Neural progenitor cell (in vitro differentiated cells): ENCODE results near the gene FAM209A. TPM values are rescaled to one million over a fixed set of nuclear protein-coding genes. Genes with fewer than 3 reads are reported as not detected.
"Not testable (repeated sequence)": the region's sequence is repeated elsewhere in the genome, so short reads cannot be mapped to it uniquely, and the experiment has no call there.

Experiments
- DNase-seq: peaks from one replicate; pipeline ENCODE4 v3.0.0-alpha.2; 2016; ENCODE audit warnings: low spot score
- H2AFZ ChIP-seq: fragments of 200-600 bp; sonication (generic); replicated peaks from 2 replicates; pipeline ENCODE4 v1.6.1; 2016; ENCODE audit warnings: antibody characterized with exemption
- H3F3A ChIP-seq: fragments of 200-600 bp; sonication (generic); 2 replicates; pipeline ENCODE4 v1.6.1; 2016; ENCODE audit warnings: antibody characterized with exemption, low read depth
- H3K27ac ChIP-seq: fragments of 200-600 bp; sonication (generic); 2 replicates; pipeline ENCODE4 v1.5.1; 2016; ENCODE audit warnings: mild to moderate bottlenecking
- H3K27me3 ChIP-seq: fragments of 200-600 bp; sonication (generic); 2 replicates; pipeline ENCODE4 v1.6.1; 2016; ENCODE audit warnings: mild to moderate bottlenecking, moderate library complexity
- H3K36me3 ChIP-seq: fragments of 200-600 bp; sonication (generic); 2 replicates; pipeline ENCODE4 v1.5.1; 2016
- H3K4me1 ChIP-seq: fragments of 200-600 bp; sonication (generic); 2 replicates; pipeline ENCODE4 v1.6.1; 2016; ENCODE audit warnings: mixed run types
- H3K4me2 ChIP-seq: fragments of 200-600 bp; sonication (generic); 2 replicates; pipeline ENCODE4 v1.6.1; 2016
- H3K4me3 ChIP-seq: fragments of 200-600 bp; sonication (generic); 2 replicates; pipeline ENCODE4 v1.5.1; 2016
- H3K79me2 ChIP-seq: fragments of 200-600 bp; sonication (generic); 2 replicates; pipeline ENCODE4 v1.6.1; 2016; ENCODE audit warnings: low read depth
- H3K9ac ChIP-seq: fragments of 200-600 bp; sonication (generic); 2 replicates; pipeline ENCODE4 v1.6.1; 2016
- H3K9me3 ChIP-seq: fragments of 200-600 bp; sonication (generic); 2 replicates; pipeline ENCODE4 v1.5.1; 2016; ENCODE audit warnings: low read depth
- H4K20me1 ChIP-seq: fragments of 200-600 bp; sonication (generic); 2 replicates; pipeline ENCODE4 v1.6.1; 2016; ENCODE audit warnings: low read depth
- H3K27ac Mint-ChIP-seq: 3 replicates; pipeline ENCODE4 v1.8.0; 2021; ENCODE audit warnings: mixed read lengths
- H3K27me3 Mint-ChIP-seq: 2 replicates; pipeline ENCODE4 v1.8.0; 2022; ENCODE audit warnings: low read depth, mild to moderate bottlenecking, inconsistent platforms, moderate library complexity, mixed read lengths; ENCODE audit not compliant: insufficient read depth
- H3K36me3 Mint-ChIP-seq: 3 replicates; pipeline ENCODE4 v1.8.0; 2021; ENCODE audit warnings: mixed read lengths
- H3K4me1 Mint-ChIP-seq: 3 replicates; pipeline ENCODE4 v1.8.0; 2021; ENCODE audit warnings: mixed read lengths
- H3K4me3 Mint-ChIP-seq: 3 replicates; pipeline ENCODE4 v1.8.0; 2021; ENCODE audit warnings: mild to moderate bottlenecking, moderate library complexity, mixed read lengths
- H3K9me3 Mint-ChIP-seq: 3 replicates; pipeline ENCODE4 v1.8.0; 2020; ENCODE audit warnings: mixed read lengths
- EZH2 ChIP-seq: fragments of 200-600 bp; sonication (generic); IDR thresholded peaks from 2 replicates; pipeline ENCODE4 v1.6.1; 2017; ENCODE audit warnings: antibody characterized with exemption, mild to moderate bottlenecking, moderate library complexity
- EZH2phosphoT487 ChIP-seq: fragments of 200-600 bp; sonication (generic); IDR thresholded peaks from 2 replicates; pipeline ENCODE4 v1.6.1; 2017; ENCODE audit warnings: antibody characterized with exemption
- total RNA-seq: library from RNA; depleted of rRNA; stranded (reverse); fragments of >200 nt; gene quantifications from 2 replicates; pipeline ENCODE4 v1.2.3, GENCODE V29; 2015; ENCODE audit warnings: low replicate concordance
- TF ChIP-seq, protein P1 (sequence below): fragments of 200-600 bp; sonication (generic); IDR thresholded peaks from 2 replicates; pipeline ENCODE4 v1.5.1; 2017; ENCODE audit warnings: antibody characterized with exemption, mild to moderate bottlenecking

FAM209A gene, protein sequence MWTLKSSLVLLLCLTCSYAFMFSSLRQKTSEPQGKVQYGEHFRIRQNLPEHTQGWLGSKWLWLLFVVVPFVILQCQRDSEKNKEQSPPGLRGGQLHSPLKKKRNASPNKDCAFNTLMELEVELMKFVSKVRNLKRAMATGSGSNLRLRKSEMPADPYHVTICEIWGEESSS
- 0.43 TPM in 1 of 2 replicates, not detected in the other for total RNA-seq

GRCh38 chr20:56524444-56524843, at the start of gene FAM209A:
Gene FAM209A (plus strand): TSS chr20:56524744. CDS start chr20:56524809, 65 bp downstream.
- H3K27ac Mint-ChIP-seq, H3K9ac ChIP-seq, H3K79me2 ChIP-seq, H3K27me3 Mint-ChIP-seq, H3K4me3 Mint-ChIP-seq, H3K36me3 ChIP-seq, H3K27ac ChIP-seq, H3K4me2 ChIP-seq, DNase-seq, H3K4me1 ChIP-seq, H4K20me1 ChIP-seq, H3K4me1 Mint-ChIP-seq, H3K27me3 ChIP-seq, H3K4me3 ChIP-seq, H2AFZ ChIP-seq, H3K9me3 ChIP-seq, H3F3A ChIP-seq: not testable (repeated sequence)
- Mint-ChIP-seq H3K9me3 (peaks cover 16% of the 10 kb centered on the region), H3K36me3 (peaks cover 13% of the 10 kb centered on the region)

- Histone ChIP-seq H3K9me3 (no peaks in the 10 kb centered on the region), H3K36me3 (no peaks in the 10 kb centered on the region), H3K4me1 (no peaks in the 10 kb centered on the region), H3F3A (no peaks in the 10 kb centered on the region), H3K79me2 (no peaks in the 10 kb centered on the region), H3K4me2 (no peak overlapping the region), H3K4me3 (no peak overlapping the region), H3K27me3 (no peaks in the 10 kb centered on the region), H3K27ac (no peak overlapping the region), H3K9ac (no peak overlapping the region), H4K20me1 (no peaks in the 10 kb centered on the region), H2AFZ (no peak overlapping the region)
- Mint-ChIP-seq H3K36me3 (peaks cover 2% of the 10 kb centered on the region), H3K27me3 (no peaks in the 10 kb centered on the region), H3K4me1 (no peaks in the 10 kb centered on the region), H3K27ac (no peak overlapping the region), H3K9me3 (no peaks in the 10 kb centered on the region), H3K4me3 (no peak overlapping the region)
- TF ChIP-seq EZH2phosphoT487: no peak
- no peak for DNase-seq
These were observed 40.6 kb upstream of the FAM209A start for GRCh38 chr20:56483970-56484369.

DNA sequence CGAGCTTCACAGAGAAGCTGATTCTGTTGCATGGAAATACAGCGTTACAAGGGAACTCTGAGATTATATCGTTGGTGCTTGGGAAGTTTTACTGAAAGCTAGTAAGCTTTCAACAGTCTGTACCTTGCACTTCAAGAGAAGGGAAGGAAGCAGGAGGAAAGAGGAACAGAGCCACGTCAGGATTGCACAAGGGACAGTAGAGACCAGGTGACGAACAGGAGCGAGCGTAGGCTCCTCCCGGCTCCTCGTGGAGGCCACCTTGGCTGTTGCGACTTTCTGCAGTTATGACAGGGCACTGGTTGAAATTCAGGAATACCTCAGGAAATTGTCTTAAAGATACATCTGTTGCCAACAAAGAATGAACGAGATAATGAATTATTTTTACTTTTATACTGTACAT, 37.3 kb upstream of the FAM209A start:
- Histone ChIP-seq H3K27me3 (no peaks in the 10 kb centered on the region), H3K36me3 (no peaks in the 10 kb centered on the region), H3K4me2 (no peak overlapping the region), H3K27ac (no peak overlapping the region), H3K79me2 (no peaks in the 10 kb centered on the region), H3F3A (no peaks in the 10 kb centered on the region), H4K20me1 (peaks cover 14% of the 10 kb centered on the region), H3K4me3 (no peak overlapping the region), H3K9ac (no peak overlapping the region), H2AFZ (no peak overlapping the region), H3K9me3 (no peaks in the 10 kb centered on the region), H3K4me1 (no peaks in the 10 kb centered on the region)
- H3K9me3 Mint-ChIP-seq: no peaks in the 10 kb centered on the region
- no peak overlapping the region for H3K4me3 Mint-ChIP-seq
- peaks cover 10% of the 10 kb centered on the region for H3K36me3 Mint-ChIP-seq
- H3K27ac Mint-ChIP-seq: no peak overlapping the region
- no peaks in the 10 kb centered on the region for H3K4me1 Mint-ChIP-seq
- TF ChIP-seq, protein P1, sequence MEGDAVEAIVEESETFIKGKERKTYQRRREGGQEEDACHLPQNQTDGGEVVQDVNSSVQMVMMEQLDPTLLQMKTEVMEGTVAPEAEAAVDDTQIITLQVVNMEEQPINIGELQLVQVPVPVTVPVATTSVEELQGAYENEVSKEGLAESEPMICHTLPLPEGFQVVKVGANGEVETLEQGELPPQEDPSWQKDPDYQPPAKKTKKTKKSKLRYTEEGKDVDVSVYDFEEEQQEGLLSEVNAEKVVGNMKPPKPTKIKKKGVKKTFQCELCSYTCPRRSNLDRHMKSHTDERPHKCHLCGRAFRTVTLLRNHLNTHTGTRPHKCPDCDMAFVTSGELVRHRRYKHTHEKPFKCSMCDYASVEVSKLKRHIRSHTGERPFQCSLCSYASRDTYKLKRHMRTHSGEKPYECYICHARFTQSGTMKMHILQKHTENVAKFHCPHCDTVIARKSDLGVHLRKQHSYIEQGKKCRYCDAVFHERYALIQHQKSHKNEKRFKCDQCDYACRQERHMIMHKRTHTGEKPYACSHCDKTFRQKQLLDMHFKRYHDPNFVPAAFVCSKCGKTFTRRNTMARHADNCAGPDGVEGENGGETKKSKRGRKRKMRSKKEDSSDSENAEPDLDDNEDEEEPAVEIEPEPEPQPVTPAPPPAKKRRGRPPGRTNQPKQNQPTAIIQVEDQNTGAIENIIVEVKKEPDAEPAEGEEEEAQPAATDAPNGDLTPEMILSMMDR: no peak
- TF ChIP-seq EZH2: no peak
- TF ChIP-seq EZH2phosphoT487: no peak
- H3K27me3 Mint-ChIP-seq: no peaks in the 10 kb centered on the region
- no peak for DNase-seq

DNA sequence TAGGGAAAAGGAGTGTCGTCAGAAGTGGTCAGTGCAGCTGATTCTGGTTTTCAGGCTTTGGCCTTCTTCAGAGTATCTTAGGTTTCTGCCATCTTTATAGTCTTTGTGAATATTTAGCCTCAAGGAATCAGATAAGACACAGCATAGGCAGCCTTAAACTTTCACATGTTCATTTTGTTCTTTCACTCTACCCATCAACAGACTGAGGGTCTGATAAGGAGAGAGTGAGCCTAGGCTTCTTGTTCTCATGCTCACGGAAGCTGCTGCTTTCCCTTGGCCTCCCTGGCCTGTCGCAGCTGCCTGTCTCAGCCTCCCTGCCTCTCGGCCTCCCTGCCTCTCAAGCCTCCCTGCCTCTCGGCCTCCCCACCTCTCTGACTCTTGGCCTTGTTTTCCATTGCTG, 36.0 kb upstream of the FAM209A start:
- H3K9me3 Mint-ChIP-seq: no peaks in the 10 kb centered on the region

More for the DNA sequence above, 36.0 kb upstream of the FAM209A start:
- Histone ChIP-seq H3K27me3 (no peaks in the 10 kb centered on the region), H3K36me3 (no peaks in the 10 kb centered on the region), H3K4me3 (no peak overlapping the region), H3K79me2 (no peaks in the 10 kb centered on the region), H3F3A (no peaks in the 10 kb centered on the region), H2AFZ (no peak overlapping the region), H3K4me2 (no peak overlapping the region), H4K20me1 (peaks cover 14% of the 10 kb centered on the region), H3K27ac (no peak overlapping the region), H3K9ac (no peak overlapping the region), H3K9me3 (no peaks in the 10 kb centered on the region), H3K4me1 (no peaks in the 10 kb centered on the region)
- Mint-ChIP-seq H3K27ac (no peak overlapping the region), H3K36me3 (peaks cover 12% of the 10 kb centered on the region), H3K4me3 (no peak overlapping the region), H3K27me3 (no peaks in the 10 kb centered on the region), H3K4me1 (no peaks in the 10 kb centered on the region)
- no peak for TF ChIP-seq EZH2phosphoT487
- TF ChIP-seq, protein P1: no peak
- TF ChIP-seq EZH2: no peak
- DNase-seq: no peak
